Natural killer cell (primary cell): ENCODE results near the gene MSMO1. TPM values are rescaled to one million over a fixed set of nuclear protein-coding genes. Genes with fewer than 3 reads are reported as not detected.

Experiments used
- ATAC-seq, 3 donors: fragments of 150-1000 bp in 2 of 3; fragments of 200-7000 bp in 1 of 3; cut with Tn5 transposase; 1 replicate in 1 of 3; 2 replicates in 2 of 3; pipeline ENCODE4 v1.10.0; 2021; ENCODE audit warnings: mild to moderate bottlenecking in 2 of 3, moderate library complexity in 2 of 3
- DNase-seq, 2 donors: peaks; one replicate each; pipeline versions ENCODE4 v3.0.0 to v3.0.0-alpha.2; 2013 to 2021; ENCODE audit warnings: mixed read lengths in 1 of 2
- H3K27ac ChIP-seq: one replicate; pipeline ENCODE4 v1.5.1; 2013; ENCODE audit warnings: mild to moderate bottlenecking, low read length
- H3K27me3 ChIP-seq: one replicate; pipeline ENCODE4 v1.6.1; 2013; ENCODE audit warnings: low read length; ENCODE audit not compliant: control insufficient read depth, insufficient read depth
- H3K36me3 ChIP-seq: one replicate; pipeline ENCODE4 v1.6.1; 2013; ENCODE audit warnings: low read length; ENCODE audit not compliant: control insufficient read depth, insufficient read depth
- H3K4me1 ChIP-seq: one replicate; pipeline ENCODE4 v1.6.1; 2013; ENCODE audit warnings: low read length; ENCODE audit not compliant: control insufficient read depth, insufficient read depth
- H3K4me3 ChIP-seq: one replicate; pipeline ENCODE4 v1.5.1; 2013; ENCODE audit warnings: low read length
- H3K9me3 ChIP-seq: one replicate; pipeline ENCODE4 v1.6.1; 2013; ENCODE audit warnings: low read length; ENCODE audit not compliant: control insufficient read depth, insufficient read depth
- H3K27ac Mint-ChIP-seq, 2 donors: one replicate each; pipeline ENCODE4 v1.8.0; 2022; ENCODE audit warnings: mild to moderate bottlenecking in 2 of 2, mixed read lengths in 2 of 2, moderate library complexity in 1 of 2
- H3K27me3 Mint-ChIP-seq, 2 donors: one replicate each; pipeline ENCODE4 v1.8.0; 2022; ENCODE audit warnings: low read depth in 2 of 2, mixed read lengths in 2 of 2
- H3K36me3 Mint-ChIP-seq: one replicate; pipeline ENCODE4 v1.8.0; 2022; ENCODE audit warnings: mixed read lengths
- H3K4me1 Mint-ChIP-seq, 2 donors: one replicate each; pipeline ENCODE4 v1.8.0; 2022; ENCODE audit warnings: mixed read lengths in 2 of 2
- H3K4me3 Mint-ChIP-seq: one replicate; pipeline ENCODE4 v1.8.0; 2022; ENCODE audit warnings: mild to moderate bottlenecking, moderate library complexity, mixed read lengths
- H3K9me3 Mint-ChIP-seq, 2 donors: one replicate each; pipeline ENCODE4 v1.8.0; 2022; ENCODE audit warnings: mixed read lengths in 2 of 2
- WGBS: methylation state at CpG from one replicate; pipeline ENCODE4 v1.1.7; 2013; ENCODE audit warnings: missing lambda C conversion rate; ENCODE audit not compliant: insufficient coverage; 5-methylcytosine and 5-hydroxymethylcytosine counted together
- intact Hi-C: fragments of 100-400 bp; cut with micrococcal nuclease; formaldehyde crosslinking; loops from one replicate; pipeline ENCODE4 v1.14.2; 2022
- total RNA-seq, 4 donors: library from RNA; stranded (reverse); fragments of 120-200 nt in 1 of 4; gene quantifications; one replicate each; pipeline versions ENCODE4 v1.2.3 to v1.2.4, GENCODE V29; 2013 to 2022
- TF ChIP-seq, protein P1 (sequence below): fragments of 200-600 bp; IDR thresholded peaks from one replicate; pipeline ENCODE4 v1.8.0; 2022; ENCODE audit warnings: antibody characterized with exemption

MSMO1 gene
- total RNA-seq, 3 donors from 2014 or later (not counting 1 experiment from before 2014, with no cell fraction given), result 22.5 to 27.7 (median 23.9) TPM

DNA sequence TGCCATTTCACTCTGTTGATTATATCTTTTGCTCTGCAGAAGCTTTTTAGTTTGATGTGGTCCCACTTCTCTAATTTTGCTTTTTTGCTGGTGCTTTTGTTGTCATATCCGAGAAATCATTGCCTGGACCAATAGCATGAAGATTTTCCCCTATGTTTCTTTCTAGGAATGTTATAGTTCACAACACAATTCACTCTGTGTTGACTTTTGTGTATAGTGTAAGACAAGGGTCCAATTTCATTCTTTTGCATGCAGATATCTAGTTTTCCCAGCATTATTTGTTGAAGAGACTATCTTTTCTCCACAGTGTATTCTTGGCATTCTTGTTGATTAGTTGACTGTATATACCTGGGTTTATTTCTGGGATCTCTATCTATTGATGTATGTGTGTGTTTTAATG lies 43.1 kb downstream of the MSMO1 start:
- no peak for ATAC-seq
- no peaks in the 10 kb centered on the region for H3K9me3 ChIP-seq
- DNase-seq, result no peak
- H3K27me3 ChIP-seq, result peaks cover 8% of the 10 kb centered on the region
- H3K4me1 ChIP-seq, result no peaks in the 10 kb centered on the region
- no peak overlapping the region for H3K27ac ChIP-seq
- H3K9me3 Mint-ChIP-seq, result peaks cover 0 to 10% of the 10 kb centered on the region in 2 donors
- no CpG with 5 or more reads among the region's 1 CpG for WGBS
- no peaks in the 10 kb centered on the region for H3K36me3 ChIP-seq
- peaks cover 14 to 27% of the 10 kb centered on the region in 2 donors for H3K27me3 Mint-ChIP-seq
- no peaks in the 10 kb centered on the region for H3K4me1 Mint-ChIP-seq
- intact Hi-C loops, result no loop called here
- H3K27ac Mint-ChIP-seq, result no peak overlapping the region
- H3K4me3 ChIP-seq, result no peak overlapping the region
- no peaks in the 10 kb centered on the region for H3K36me3 Mint-ChIP-seq
- TF ChIP-seq, protein P1, sequence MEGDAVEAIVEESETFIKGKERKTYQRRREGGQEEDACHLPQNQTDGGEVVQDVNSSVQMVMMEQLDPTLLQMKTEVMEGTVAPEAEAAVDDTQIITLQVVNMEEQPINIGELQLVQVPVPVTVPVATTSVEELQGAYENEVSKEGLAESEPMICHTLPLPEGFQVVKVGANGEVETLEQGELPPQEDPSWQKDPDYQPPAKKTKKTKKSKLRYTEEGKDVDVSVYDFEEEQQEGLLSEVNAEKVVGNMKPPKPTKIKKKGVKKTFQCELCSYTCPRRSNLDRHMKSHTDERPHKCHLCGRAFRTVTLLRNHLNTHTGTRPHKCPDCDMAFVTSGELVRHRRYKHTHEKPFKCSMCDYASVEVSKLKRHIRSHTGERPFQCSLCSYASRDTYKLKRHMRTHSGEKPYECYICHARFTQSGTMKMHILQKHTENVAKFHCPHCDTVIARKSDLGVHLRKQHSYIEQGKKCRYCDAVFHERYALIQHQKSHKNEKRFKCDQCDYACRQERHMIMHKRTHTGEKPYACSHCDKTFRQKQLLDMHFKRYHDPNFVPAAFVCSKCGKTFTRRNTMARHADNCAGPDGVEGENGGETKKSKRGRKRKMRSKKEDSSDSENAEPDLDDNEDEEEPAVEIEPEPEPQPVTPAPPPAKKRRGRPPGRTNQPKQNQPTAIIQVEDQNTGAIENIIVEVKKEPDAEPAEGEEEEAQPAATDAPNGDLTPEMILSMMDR, result no peak
- H3K4me3 Mint-ChIP-seq, result no peak overlapping the region

DNA sequence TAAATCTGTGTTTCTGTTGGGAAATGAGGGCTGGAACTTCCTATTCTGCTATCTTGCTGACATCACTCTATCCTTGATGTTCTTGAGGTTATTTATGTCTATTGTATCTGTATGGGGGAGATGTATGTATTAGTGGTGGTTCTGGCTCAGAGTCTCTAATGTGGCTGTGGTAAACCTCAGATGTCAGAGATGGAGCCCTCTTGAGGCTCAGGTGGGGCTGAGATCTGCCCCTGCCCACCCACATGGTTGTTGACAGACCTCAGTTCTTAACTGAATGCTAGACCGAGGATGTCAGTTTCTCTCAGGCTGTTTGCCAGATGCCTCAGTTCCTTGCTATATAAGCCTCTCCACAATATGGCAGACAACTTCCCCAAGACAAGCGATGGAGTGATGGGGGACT lies 48.0 kb downstream of the MSMO1 start:
- no peaks in the 10 kb centered on the region for H3K9me3 ChIP-seq
- WGBS, result 29% methylated on average over 1 of the region's 2 CpGs
- H3K4me1 ChIP-seq, result peaks cover 8% of the 10 kb centered on the region
- H3K36me3 Mint-ChIP-seq, result no peaks in the 10 kb centered on the region
- peaks cover 39 to 55% of the 10 kb centered on the region in 2 donors for H3K27me3 Mint-ChIP-seq
- peaks cover 0 to 10% of the 10 kb centered on the region in 2 donors for H3K9me3 Mint-ChIP-seq
- H3K4me1 Mint-ChIP-seq, result peaks cover 0 to 8% of the 10 kb centered on the region in 2 donors
- intact Hi-C loops, result no loop called here
- H3K36me3 ChIP-seq, result no peaks in the 10 kb centered on the region
- H3K27me3 ChIP-seq, result peaks cover 29% of the 10 kb centered on the region
- ATAC-seq (no peak), DNase-seq (no peak)
- TF ChIP-seq, protein P1, result no peak
- no peak overlapping the region for H3K27ac ChIP-seq
- H3K4me3 ChIP-seq, result no peak overlapping the region
- H3K27ac Mint-ChIP-seq, result no peak overlapping the region
- no peak overlapping the region for H3K4me3 Mint-ChIP-seq

DNA sequence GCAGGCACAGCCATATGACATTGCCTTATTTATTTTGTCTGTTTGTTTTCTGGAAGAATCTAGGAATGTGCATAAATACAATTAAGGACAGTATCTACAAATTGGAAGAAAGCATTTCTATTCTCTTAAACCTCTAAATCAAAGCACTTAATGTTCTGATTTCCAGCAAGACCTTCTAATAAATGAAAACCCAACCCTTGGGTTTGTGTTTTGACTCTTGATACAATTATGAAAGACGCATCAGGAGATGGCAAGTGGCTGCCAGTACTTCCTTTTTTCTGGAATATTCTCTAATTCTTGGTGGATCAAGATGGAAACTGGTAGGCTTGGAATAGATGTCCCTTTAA lies 50.9 kb downstream of the MSMO1 start:
- no peak overlapping the region for H3K27ac ChIP-seq
- Mint-ChIP-seq H3K4me1 (peaks cover 0 to 8% of the 10 kb centered on the region in 2 donors), H3K36me3 (no peaks in the 10 kb centered on the region), H3K4me3 (peak overlapping the region; percentile 62), H3K27me3 (peaks cover 48 to 67% of the 10 kb centered on the region in 2 donors), H3K9me3 (peaks cover 0 to 10% of the 10 kb centered on the region in 2 donors), H3K27ac (no peak overlapping the region)
- TF ChIP-seq, protein P1, result no peak
- 86% methylated on average over 1 of the region's 1 CpG for WGBS
- no peak for ATAC-seq
- H3K9me3 ChIP-seq, result no peaks in the 10 kb centered on the region
- H3K36me3 ChIP-seq, result no peaks in the 10 kb centered on the region
- peaks cover 33% of the 10 kb centered on the region for H3K27me3 ChIP-seq
- no peak for DNase-seq
- H3K4me3 ChIP-seq, result no peak overlapping the region
- H3K4me1 ChIP-seq, result peaks cover 8% of the 10 kb centered on the region
- intact Hi-C loops, result no loop called here
